Measurements from ENCODE around the gene FAM81B. TPM values are rescaled to one million over a fixed set of nuclear protein-coding genes. Genes with fewer than 3 reads are reported as not detected.

The FAM81B gene
- total and polyA plus RNA-seq, 11 donors = 1.2 to 6.6 (median 2.1) TPM; not detected in 2

DNA sequence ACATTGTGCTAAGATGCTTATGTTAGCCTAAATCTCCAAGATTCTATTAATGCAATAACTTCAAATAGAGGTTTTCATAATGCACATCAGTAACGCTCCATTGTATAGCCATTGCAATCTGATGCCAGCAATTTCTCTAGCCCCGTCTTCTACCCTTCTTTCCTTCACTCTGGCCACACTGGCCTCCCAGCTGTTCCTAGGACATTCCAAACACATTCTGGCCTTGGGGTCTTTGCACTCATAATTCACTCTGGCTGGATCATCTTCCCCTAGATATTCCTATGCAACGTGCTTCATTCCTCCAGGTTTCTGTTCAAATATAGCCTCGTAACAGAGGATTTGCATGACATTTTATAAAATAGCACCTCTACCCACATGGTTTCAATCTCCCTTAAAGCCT lies 23.3 kb downstream of the FAM81B start:
- 65 to 83% (median 77%) methylated on average over 4 of the region's 4 CpGs for WGBS, 4 donors
- Histone ChIP-seq H3K4me3 (no peak overlapping the region), H3K9me3 (no peaks in the 10 kb centered on the region), H3K4me1 (no peaks in the 10 kb centered on the region), H3K27ac (no peak overlapping the region), H3K27me3 (no peaks in the 10 kb centered on the region), H3K36me3 (no peaks in the 10 kb centered on the region)
- TF ChIP-seq, protein P1, sequence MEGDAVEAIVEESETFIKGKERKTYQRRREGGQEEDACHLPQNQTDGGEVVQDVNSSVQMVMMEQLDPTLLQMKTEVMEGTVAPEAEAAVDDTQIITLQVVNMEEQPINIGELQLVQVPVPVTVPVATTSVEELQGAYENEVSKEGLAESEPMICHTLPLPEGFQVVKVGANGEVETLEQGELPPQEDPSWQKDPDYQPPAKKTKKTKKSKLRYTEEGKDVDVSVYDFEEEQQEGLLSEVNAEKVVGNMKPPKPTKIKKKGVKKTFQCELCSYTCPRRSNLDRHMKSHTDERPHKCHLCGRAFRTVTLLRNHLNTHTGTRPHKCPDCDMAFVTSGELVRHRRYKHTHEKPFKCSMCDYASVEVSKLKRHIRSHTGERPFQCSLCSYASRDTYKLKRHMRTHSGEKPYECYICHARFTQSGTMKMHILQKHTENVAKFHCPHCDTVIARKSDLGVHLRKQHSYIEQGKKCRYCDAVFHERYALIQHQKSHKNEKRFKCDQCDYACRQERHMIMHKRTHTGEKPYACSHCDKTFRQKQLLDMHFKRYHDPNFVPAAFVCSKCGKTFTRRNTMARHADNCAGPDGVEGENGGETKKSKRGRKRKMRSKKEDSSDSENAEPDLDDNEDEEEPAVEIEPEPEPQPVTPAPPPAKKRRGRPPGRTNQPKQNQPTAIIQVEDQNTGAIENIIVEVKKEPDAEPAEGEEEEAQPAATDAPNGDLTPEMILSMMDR (IDR thresholded peaks at IDR 0.05) = no peak
- TF ChIP-seq POLR2A (IDR thresholded peaks at IDR 0.05) = no peak
- ATAC-seq (no peak), DNase-seq (no peak)
- intact Hi-C loops (cut with DNase I) = no loop called here

DNA sequence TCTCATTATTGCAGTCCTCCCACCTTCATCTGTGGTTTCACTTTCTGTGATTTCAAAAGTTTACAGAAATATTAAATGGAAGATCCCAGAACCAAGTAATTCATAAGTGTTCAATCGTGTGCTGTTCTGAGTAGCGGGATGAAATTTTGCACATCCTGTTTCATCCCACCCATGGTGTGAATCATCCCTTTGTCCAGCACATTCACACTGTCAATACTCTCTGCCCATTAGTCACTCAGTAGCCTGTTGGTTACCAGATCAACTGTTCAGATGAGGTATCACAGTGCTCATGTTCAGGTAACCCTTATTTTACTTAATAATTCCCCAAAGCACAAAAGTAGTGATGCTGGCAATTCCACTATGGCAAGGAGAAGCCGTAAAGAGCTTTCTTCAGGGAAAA lies 26.8 kb downstream of the FAM81B start:
- intact Hi-C loops (cut with DNase I) = no loop called here

DNA sequence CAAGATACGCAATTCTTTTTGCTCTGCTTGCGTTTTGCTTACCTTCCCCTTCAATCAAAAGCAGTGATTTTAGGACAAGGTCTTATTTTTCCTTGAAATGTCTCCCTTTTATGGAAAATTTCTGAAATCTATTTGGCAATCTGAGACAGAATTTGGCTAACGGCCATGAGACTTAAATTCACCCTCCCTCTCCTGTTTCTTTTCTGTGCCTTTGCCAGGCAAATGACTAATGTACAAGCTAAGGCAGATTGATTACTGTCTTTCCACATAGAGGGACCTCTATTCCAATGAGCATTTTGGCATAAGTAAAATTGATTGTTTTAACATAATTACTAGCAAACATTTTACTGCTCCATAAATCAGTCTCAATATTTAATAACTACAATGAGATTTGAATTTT lies 31.7 kb downstream of the FAM81B start:
- 71 to 92% (median 87%) methylated on average over 3 of the region's 3 CpGs for WGBS, 4 donors
- Histone ChIP-seq H3K27me3 (no peaks in the 10 kb centered on the region), H3K36me3 (no peaks in the 10 kb centered on the region), H3K4me3 (no peak overlapping the region), H3K4me1 (no peaks in the 10 kb centered on the region), H3K27ac (no peak overlapping the region), H3K9me3 (no peaks in the 10 kb centered on the region)
- no peak for DNase-seq
- no peak for TF ChIP-seq POLR2A (IDR thresholded peaks at IDR 0.05)
- TF ChIP-seq, protein P1 (IDR thresholded peaks at IDR 0.05) = no peak
- ATAC-seq = no peak
- intact Hi-C loops (cut with DNase I) = no loop called here

More for the DNA sequence above, 26.8 kb downstream of the FAM81B start:
- TF ChIP-seq, protein P1 (IDR thresholded peaks at IDR 0.05) = no peak
- no peaks in the 10 kb centered on the region for H3K27me3 ChIP-seq
- no peaks in the 10 kb centered on the region for H3K4me1 ChIP-seq
- 74 to 85% (median 80%) methylated on average over 3 of the region's 3 CpGs for WGBS, 4 donors
- no peak for DNase-seq
- no peaks in the 10 kb centered on the region for H3K9me3 ChIP-seq
- H3K4me3 ChIP-seq = no peak overlapping the region
- no peaks in the 10 kb centered on the region for H3K36me3 ChIP-seq
- no peak for ATAC-seq
- H3K27ac ChIP-seq = no peak overlapping the region

DNA sequence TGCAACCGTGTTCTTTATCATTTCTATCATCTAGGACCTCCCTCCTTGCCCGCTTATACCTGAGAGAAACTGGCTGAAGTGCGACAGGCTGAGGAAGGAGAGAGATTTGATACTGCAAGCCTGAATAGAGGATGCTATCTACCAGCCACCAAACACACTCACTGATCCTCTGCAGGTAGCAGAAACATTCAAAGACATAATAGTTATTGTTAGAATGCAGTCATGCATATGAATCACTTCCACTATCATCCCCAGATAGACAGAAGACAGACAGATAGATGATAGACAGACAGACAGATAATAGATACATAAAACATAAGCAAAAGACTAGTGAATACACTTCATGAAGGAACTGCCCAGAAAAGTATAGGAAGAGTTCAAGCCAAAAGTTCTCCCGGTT lies 32.9 kb downstream of the FAM81B start:
- Histone ChIP-seq H3K4me1 (no peaks in the 10 kb centered on the region), H3K4me3 (no peak overlapping the region), H3K36me3 (no peaks in the 10 kb centered on the region), H3K27me3 (no peaks in the 10 kb centered on the region), H3K27ac (no peak overlapping the region), H3K9me3 (no peaks in the 10 kb centered on the region)
- no peak for TF ChIP-seq POLR2A (IDR thresholded peaks at IDR 0.05)
- TF ChIP-seq, protein P1 (IDR thresholded peaks at IDR 0.05) = no peak
- ATAC-seq (no peak), DNase-seq (no peak)
- intact Hi-C loops (cut with DNase I) = no loop called here
- WGBS, 4 donors = 73 to 87% (median 85%) methylated on average over 4 of the region's 4 CpGs

All from heart left ventricle (tissue), 16 donors.